CD4-positive, alpha-beta T cell (primary cell): Measurements from ENCODE around the gene CXCL6. TPM values are rescaled to one million over a fixed set of nuclear protein-coding genes. Genes with fewer than 3 reads are reported as not detected.

Experiments
- ATAC-seq: fragments of 200-7000 bp; cut with Tn5 transposase; one replicate; pipeline ENCODE4 v1.10.0; 2022; ENCODE audit warnings: mild to moderate bottlenecking; ENCODE audit not compliant: poor library complexity
- CTCF ChIA-PET: fragments of 350-600 bp; sonication (Branson Sonifier 250); formaldehyde crosslinking; loops from one replicate; lab custom pipeline; 2021; ENCODE audit warnings: antibody characterized with exemption, inconsistent platforms; lab: Charles Lee
- POLR2A ChIA-PET: fragments of 350-600 bp; sonication (Branson Sonifier 250); formaldehyde crosslinking; loops from one replicate; lab custom pipeline; 2021; ENCODE audit warnings: antibody characterized with exemption, inconsistent platforms; lab: Charles Lee
- DNase-seq, 14 experiments: peaks; one replicate each; pipeline ENCODE4 v3.0.0-alpha.2; 2013 to 2020; ENCODE audit warnings: mixed read lengths in 2 of 14
- H3K27ac ChIP-seq, 2 donors: one replicate each; pipeline versions ENCODE4 v1.5.1 to v1.7.0; 2013; ENCODE audit warnings: low read length in 2 of 2, low read depth in 1 of 2, mild to moderate bottlenecking in 1 of 2
- H3K27me3 ChIP-seq, 2 experiments: 1 replicate in 1 of 2; 2 replicates in 1 of 2; pipeline versions ENCODE4 v1.6.1 to v1.7.0; 2013; ENCODE audit warnings: low read length in 2 of 2, control low read depth in 1 of 2, mild to moderate bottlenecking in 1 of 2, moderate library complexity in 1 of 2; ENCODE audit not compliant: insufficient read depth in 2 of 2, control insufficient read depth in 1 of 2
- H3K36me3 ChIP-seq: one replicate; pipeline ENCODE4 v1.6.1; 2013; ENCODE audit warnings: low read length, control low read depth; ENCODE audit not compliant: insufficient read depth
- H3K4me1 ChIP-seq: one replicate; pipeline ENCODE4 v1.6.1; 2013; ENCODE audit warnings: low read length, control low read depth; ENCODE audit not compliant: insufficient read depth
- H3K4me3 ChIP-seq: one replicate; pipeline ENCODE4 v1.5.1; 2013; ENCODE audit warnings: mild to moderate bottlenecking, low read length, moderate library complexity
- H3K9me3 ChIP-seq, 2 experiments: 1 replicate in 1 of 2; 2 replicates in 1 of 2; pipeline versions ENCODE4 v1.6.1 to v1.7.0; 2013; ENCODE audit warnings: low read length in 2 of 2, mild to moderate bottlenecking in 2 of 2, control low read depth in 1 of 2, moderate library complexity in 1 of 2; ENCODE audit not compliant: control insufficient read depth in 1 of 2, insufficient read depth in 1 of 2
- H3K27ac Mint-ChIP-seq: one replicate; pipeline ENCODE4 v1.8.0; 2020; ENCODE audit warnings: mixed read lengths
- H3K27me3 Mint-ChIP-seq: one replicate; pipeline ENCODE4 v1.8.0; 2021; ENCODE audit warnings: mixed read lengths
- H3K36me3 Mint-ChIP-seq: one replicate; pipeline ENCODE4 v1.8.0; 2021; ENCODE audit warnings: low read depth, mixed read lengths
- H3K4me1 Mint-ChIP-seq: one replicate; pipeline ENCODE4 v1.8.0; 2021; ENCODE audit warnings: low read depth, mixed read lengths
- H3K4me3 Mint-ChIP-seq: one replicate; pipeline ENCODE4 v1.8.0; 2020; ENCODE audit warnings: mild to moderate bottlenecking, mixed read lengths
- H3K9me3 Mint-ChIP-seq: one replicate; pipeline ENCODE4 v1.8.0; 2020; ENCODE audit warnings: mixed read lengths
- intact Hi-C, 2 experiments: fragments of 100-400 bp; cut with DNase I in 1 of 2; cut with micrococcal nuclease in 1 of 2; formaldehyde crosslinking; loops; one replicate each; pipeline versions ENCODE4 v1.15.1 to v1.9.0; 2023 to 2025; cut with DNase I, micrococcal nuclease
- total RNA-seq, 174 experiments: library from RNA in 2 of 174; stranded (reverse) in 2 of 174; gene quantifications; one replicate each; pipeline ENCODE4 v1.2.3 and lab custom pipeline; 2021 to 2026
- TF ChIP-seq, protein P1 (sequence below): fragments of 200-600 bp; IDR thresholded peaks from one replicate; pipeline ENCODE4 v1.8.0; 2022; ENCODE audit warnings: antibody characterized with exemption, mild to moderate bottlenecking

CXCL6 gene
- total RNA-seq, 2 experiments from 2014 or later = not detected

GRCh38 chr4:73841243-73841925, 4.9 kb downstream of the CXCL6 start:
- no peaks in the 10 kb centered on the region for H3K4me1 Mint-ChIP-seq

GRCh38 chr4:73842696-73843095, 6.2 kb downstream of the CXCL6 start:
- Histone ChIP-seq H3K9me3 (no peaks in the 10 kb centered on the region), H3K27ac (no peak overlapping the region), H3K4me3 (no peak overlapping the region), H3K4me1 (no peaks in the 10 kb centered on the region), H3K27me3 (no peaks in the 10 kb centered on the region), H3K36me3 (no peaks in the 10 kb centered on the region)
- ATAC-seq (no peak), DNase-seq (no peak)
- ChIA-PET CTCF (no interaction called here), POLR2A (no interaction called here)
- TF ChIP-seq, protein P1, sequence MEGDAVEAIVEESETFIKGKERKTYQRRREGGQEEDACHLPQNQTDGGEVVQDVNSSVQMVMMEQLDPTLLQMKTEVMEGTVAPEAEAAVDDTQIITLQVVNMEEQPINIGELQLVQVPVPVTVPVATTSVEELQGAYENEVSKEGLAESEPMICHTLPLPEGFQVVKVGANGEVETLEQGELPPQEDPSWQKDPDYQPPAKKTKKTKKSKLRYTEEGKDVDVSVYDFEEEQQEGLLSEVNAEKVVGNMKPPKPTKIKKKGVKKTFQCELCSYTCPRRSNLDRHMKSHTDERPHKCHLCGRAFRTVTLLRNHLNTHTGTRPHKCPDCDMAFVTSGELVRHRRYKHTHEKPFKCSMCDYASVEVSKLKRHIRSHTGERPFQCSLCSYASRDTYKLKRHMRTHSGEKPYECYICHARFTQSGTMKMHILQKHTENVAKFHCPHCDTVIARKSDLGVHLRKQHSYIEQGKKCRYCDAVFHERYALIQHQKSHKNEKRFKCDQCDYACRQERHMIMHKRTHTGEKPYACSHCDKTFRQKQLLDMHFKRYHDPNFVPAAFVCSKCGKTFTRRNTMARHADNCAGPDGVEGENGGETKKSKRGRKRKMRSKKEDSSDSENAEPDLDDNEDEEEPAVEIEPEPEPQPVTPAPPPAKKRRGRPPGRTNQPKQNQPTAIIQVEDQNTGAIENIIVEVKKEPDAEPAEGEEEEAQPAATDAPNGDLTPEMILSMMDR = no peak
- no peaks in the 10 kb centered on the region for H3K9me3 Mint-ChIP-seq
- H3K4me3 Mint-ChIP-seq = no peak overlapping the region
- no peaks in the 10 kb centered on the region for H3K36me3 Mint-ChIP-seq
- H3K27ac Mint-ChIP-seq = no peak overlapping the region
- H3K4me1 Mint-ChIP-seq = no peaks in the 10 kb centered on the region
- intact Hi-C loops = no loop called here
- H3K27me3 Mint-ChIP-seq = peaks cover 19% of the 10 kb centered on the region

More at GRCh38 chr4:73841243-73841925, 4.9 kb downstream of the CXCL6 start:
- ATAC-seq (no peak), DNase-seq (no peak)
- peaks cover 29% of the 10 kb centered on the region for H3K27me3 Mint-ChIP-seq
- Histone ChIP-seq H3K27ac (no peak overlapping the region), H3K27me3 (peaks cover 0 to 5% of the 10 kb centered on the region in 2 experiments), H3K9me3 (peaks cover 0 to 5% of the 10 kb centered on the region in 2 experiments), H3K4me1 (no peaks in the 10 kb centered on the region), H3K36me3 (no peaks in the 10 kb centered on the region), H3K4me3 (no peak overlapping the region)
- intact Hi-C loops = no loop called here
- no peaks in the 10 kb centered on the region for H3K9me3 Mint-ChIP-seq
- H3K27ac Mint-ChIP-seq = no peak overlapping the region
- ChIA-PET CTCF (no interaction called here), POLR2A (no interaction called here)
- no peak overlapping the region for H3K4me3 Mint-ChIP-seq
- no peaks in the 10 kb centered on the region for H3K36me3 Mint-ChIP-seq
- TF ChIP-seq, protein P1 = no peak

DNA sequence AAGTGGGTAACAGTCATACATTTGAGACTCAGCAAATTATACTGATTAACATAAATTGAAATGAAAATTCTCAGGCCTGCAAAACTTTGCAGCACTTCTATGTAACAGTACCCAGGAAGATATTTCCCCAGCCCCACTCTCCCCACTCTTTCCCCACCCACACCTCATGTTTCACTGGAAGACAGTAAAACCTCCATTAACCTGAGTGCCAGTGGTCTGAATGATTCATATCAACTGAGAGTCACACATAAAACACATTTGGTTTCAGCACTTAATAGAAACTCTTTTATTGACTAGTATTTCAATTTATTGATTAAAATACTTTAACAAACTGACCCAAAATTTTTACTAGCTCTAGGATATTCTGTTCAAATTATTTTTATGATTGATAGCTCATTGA, 6.9 kb downstream of the CXCL6 start:
- H3K36me3 Mint-ChIP-seq = no peaks in the 10 kb centered on the region
- DNase-seq (no peak), ATAC-seq (no peak)
- H3K4me1 ChIP-seq = no peaks in the 10 kb centered on the region
- no peak overlapping the region for H3K4me3 Mint-ChIP-seq
- peaks cover 16% of the 10 kb centered on the region for H3K27me3 Mint-ChIP-seq
- CTCF ChIA-PET = no interaction called here
- no peak overlapping the region for H3K27ac ChIP-seq
- H3K4me1 Mint-ChIP-seq = no peaks in the 10 kb centered on the region
- no peak overlapping the region for H3K4me3 ChIP-seq
- H3K9me3 Mint-ChIP-seq = no peaks in the 10 kb centered on the region
- TF ChIP-seq, protein P1 = no peak
- intact Hi-C loops = no loop called here
- H3K9me3 ChIP-seq = no peaks in the 10 kb centered on the region
- H3K27me3 ChIP-seq = no peaks in the 10 kb centered on the region
- H3K36me3 ChIP-seq = no peaks in the 10 kb centered on the region
- H3K27ac Mint-ChIP-seq = no peak overlapping the region
- POLR2A ChIA-PET = no interaction called here
